T-helper 1 cell treated with Interleukin-12 subunit alpha and Interleukin-12 subunit beta and Interleukin-4 antibody, amounts not matched to agents 30 μg/mL and 1 μg/mL, for 36 hours (primary cell): ENCODE results near the gene ACP2.

Source experiments
- H3K27ac Mint-ChIP-seq: one replicate; pipeline ENCODE4 v1.8.0; 2021; ENCODE audit warnings: mild to moderate bottlenecking, mixed read lengths
- H3K27me3 Mint-ChIP-seq: one replicate; pipeline ENCODE4 v1.8.0; 2021; ENCODE audit warnings: low read depth, mixed read lengths
- H3K36me3 Mint-ChIP-seq: one replicate; pipeline ENCODE4 v1.8.0; 2021; ENCODE audit warnings: low read depth, mixed read lengths
- H3K4me1 Mint-ChIP-seq: one replicate; pipeline ENCODE4 v1.8.0; 2021; ENCODE audit warnings: low read depth, mixed read lengths
- H3K4me3 Mint-ChIP-seq: one replicate; pipeline ENCODE4 v1.8.0; 2021; ENCODE audit warnings: mild to moderate bottlenecking, moderate library complexity, mixed read lengths
- H3K9me3 Mint-ChIP-seq: one replicate; pipeline ENCODE4 v1.8.0; 2021; ENCODE audit warnings: mixed read lengths

ACP2 gene

DNA sequence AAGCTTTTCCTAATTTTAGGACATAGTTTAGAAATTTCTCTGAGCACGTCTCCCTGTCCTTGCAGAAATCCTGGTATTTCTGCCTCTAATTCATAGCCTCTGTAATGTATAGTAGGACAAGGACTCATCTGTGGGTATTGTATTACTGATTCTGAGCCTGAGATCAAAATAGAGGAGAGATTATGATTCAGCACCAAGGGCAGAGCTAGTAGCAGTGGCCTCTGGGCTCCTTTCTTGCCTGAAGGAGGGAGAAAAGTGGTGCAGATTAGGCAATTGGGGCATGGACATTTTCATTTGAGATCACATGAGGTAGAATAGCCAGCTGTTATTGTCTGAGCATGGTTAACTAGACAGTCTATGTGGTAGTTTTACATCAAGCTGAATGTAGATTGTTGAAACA lies 24.1 kb upstream of the ACP2 start:
- no peaks in the 10 kb centered on the region for H3K27me3 Mint-ChIP-seq
- H3K4me3 Mint-ChIP-seq: no peak overlapping the region
- peaks cover 44% of the 10 kb centered on the region for H3K4me1 Mint-ChIP-seq
- peaks cover 26% of the 10 kb centered on the region for H3K36me3 Mint-ChIP-seq
- no peaks in the 10 kb centered on the region for H3K9me3 Mint-ChIP-seq
- H3K27ac Mint-ChIP-seq: peak overlapping the region; percentile 58

DNA sequence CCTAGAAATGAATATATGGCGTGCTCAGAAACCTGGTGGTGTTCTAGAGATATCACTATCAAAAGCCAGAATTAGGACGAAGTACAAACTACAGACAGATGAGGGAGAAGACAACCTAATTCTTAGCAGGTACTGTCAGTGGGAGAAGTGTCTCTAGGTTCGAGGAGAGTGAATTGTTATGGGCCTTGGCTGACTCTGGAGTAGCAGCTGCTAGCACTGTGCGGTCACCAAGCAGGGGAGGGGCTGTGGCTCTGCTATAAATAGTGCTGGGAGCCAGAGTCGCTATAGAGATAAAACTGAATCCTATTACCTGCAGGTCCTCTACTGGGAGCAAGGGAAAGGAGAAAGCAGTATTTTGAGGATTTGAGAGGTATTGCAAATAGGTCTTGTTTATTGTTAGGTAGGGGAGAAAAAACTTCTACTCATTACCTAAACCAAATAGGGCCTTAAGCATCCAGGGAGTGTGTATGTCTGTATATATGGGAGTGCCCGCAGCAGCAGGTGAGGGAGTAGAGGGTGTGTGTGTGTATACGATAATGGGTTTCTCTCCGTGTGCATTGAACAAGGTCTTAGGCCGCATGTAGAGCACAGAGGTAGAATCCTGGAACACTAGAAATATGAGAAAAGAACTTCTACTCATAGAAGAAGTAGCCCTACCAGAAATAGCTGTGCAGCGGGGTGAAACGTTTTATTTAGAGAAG lies 23.5 kb upstream of the ACP2 start:
- Mint-ChIP-seq H3K4me3 (peak overlapping the region; percentile 81), H3K4me1 (peaks cover 45% of the 10 kb centered on the region), H3K27ac (peak overlapping the region; percentile 49), H3K9me3 (no peaks in the 10 kb centered on the region), H3K36me3 (peaks cover 25% of the 10 kb centered on the region), H3K27me3 (no peaks in the 10 kb centered on the region)

DNA sequence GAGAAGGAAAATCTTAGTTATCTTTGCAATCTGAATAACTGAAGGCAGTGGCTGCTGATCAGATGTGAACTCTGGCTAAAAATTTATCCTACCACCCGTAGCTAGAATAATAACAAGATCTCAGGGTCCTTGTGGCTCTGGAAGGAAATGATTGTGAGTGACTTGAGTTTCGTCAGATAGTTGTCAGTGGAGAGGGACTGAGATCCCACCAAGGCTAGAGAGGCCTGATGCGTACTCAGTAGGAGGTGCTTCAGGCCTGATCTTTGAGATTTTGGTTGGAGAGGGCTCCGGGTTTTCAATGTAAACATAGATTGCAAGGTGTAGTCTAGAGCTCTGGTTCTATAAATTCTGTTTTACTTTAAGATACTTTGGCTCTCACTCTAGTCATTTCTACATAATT lies 22.7 kb upstream of the ACP2 start:
- H3K4me1 Mint-ChIP-seq: peaks cover 45% of the 10 kb centered on the region
- peak overlapping the region; percentile 72 for H3K27ac Mint-ChIP-seq
- peaks cover 18% of the 10 kb centered on the region for H3K36me3 Mint-ChIP-seq
- no peaks in the 10 kb centered on the region for H3K27me3 Mint-ChIP-seq
- H3K4me3 Mint-ChIP-seq: peak overlapping the region; percentile 81
- H3K9me3 Mint-ChIP-seq: no peaks in the 10 kb centered on the region

DNA sequence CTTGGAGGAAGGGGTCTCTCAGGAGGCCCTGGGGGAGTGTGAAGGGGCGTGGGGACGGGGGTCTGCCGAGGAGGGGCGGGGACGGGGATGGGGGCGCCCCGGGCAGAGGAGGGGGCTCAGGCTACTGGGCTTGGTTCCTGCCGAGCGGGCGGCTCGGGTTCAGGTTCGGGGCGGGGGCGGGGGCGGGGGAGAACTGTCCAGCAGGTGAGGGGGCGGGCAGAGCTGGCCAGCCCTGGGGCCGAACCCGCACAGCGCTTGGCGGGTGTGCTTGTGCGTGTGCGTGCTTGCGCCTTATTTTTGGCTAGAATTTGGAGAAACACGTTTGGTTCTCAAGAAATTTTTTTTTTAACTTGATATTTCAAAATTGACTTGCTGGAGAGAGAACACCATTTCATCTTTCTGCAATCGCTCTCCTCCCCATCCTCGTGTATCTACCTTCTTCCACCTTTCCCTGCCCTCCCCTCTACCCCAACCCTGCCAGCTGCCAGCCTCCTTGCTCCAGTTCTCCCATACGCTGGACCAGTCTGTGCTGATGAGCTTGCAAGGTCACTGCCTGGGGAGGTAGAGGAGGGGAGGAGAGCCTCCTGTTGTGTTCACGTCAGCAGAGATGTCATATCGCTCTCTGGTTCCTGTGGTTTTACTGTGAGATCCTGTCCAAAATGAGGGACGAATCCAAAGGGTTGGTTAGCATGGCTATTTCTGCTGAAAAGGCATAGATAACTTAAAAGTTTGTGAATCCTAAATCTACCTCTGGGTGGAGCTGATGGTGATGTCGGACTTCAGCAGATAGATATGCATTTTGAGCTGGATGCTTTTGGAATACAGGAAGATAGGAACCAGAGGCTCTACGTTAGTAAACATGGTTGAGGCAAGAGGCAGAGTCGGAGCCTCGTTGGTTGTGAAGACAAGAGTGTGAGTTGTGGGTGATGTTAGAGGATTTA lies 22.0 kb upstream of the ACP2 start:
- H3K4me3 Mint-ChIP-seq: peak overlapping the region; percentile 81
- H3K9me3 Mint-ChIP-seq: no peaks in the 10 kb centered on the region
- H3K27ac Mint-ChIP-seq: peak overlapping the region; percentile 72
- peaks cover 11% of the 10 kb centered on the region for H3K36me3 Mint-ChIP-seq
- H3K27me3 Mint-ChIP-seq: no peaks in the 10 kb centered on the region
- peaks cover 43% of the 10 kb centered on the region for H3K4me1 Mint-ChIP-seq

DNA sequence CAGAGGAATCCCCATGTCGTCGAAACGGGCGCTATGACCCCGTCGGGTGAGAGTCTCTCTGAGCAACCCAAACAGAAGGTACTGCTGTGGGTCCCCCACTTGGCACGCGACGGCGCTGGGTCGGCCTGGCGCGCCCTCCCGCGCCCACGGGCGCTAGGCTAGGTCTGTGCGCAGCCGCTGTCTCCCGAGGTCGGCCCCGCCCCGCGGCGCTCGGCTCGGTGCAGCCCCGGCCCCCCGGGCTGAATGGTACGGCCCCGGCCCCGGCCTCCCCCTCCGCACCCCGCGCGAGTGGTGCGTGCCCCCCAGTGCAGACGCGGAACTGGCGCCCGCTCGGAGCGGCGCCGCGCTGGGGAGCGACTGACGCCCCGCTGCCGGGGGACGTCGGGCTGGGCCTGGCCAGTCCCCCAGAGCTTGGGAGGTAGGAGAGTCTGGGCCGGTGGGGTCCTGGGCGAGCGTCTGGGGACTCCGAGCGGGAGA lies 21.3 kb upstream of the ACP2 start, which contains the start of gene MADD:
Gene MADD (plus strand): TSS at position 305 of the 477 bp plus-strand sequence.
- Mint-ChIP-seq H3K4me3 (peak within 1 kb of the TSS; percentile 87), H3K36me3 (peaks cover 9% of the 10 kb centered on the region), H3K27ac (peak within 1 kb of the TSS; percentile 96), H3K9me3 (no peaks in the 10 kb centered on the region), H3K27me3 (no peaks in the 10 kb centered on the region), H3K4me1 (peaks cover 48% of the 10 kb centered on the region)

DNA sequence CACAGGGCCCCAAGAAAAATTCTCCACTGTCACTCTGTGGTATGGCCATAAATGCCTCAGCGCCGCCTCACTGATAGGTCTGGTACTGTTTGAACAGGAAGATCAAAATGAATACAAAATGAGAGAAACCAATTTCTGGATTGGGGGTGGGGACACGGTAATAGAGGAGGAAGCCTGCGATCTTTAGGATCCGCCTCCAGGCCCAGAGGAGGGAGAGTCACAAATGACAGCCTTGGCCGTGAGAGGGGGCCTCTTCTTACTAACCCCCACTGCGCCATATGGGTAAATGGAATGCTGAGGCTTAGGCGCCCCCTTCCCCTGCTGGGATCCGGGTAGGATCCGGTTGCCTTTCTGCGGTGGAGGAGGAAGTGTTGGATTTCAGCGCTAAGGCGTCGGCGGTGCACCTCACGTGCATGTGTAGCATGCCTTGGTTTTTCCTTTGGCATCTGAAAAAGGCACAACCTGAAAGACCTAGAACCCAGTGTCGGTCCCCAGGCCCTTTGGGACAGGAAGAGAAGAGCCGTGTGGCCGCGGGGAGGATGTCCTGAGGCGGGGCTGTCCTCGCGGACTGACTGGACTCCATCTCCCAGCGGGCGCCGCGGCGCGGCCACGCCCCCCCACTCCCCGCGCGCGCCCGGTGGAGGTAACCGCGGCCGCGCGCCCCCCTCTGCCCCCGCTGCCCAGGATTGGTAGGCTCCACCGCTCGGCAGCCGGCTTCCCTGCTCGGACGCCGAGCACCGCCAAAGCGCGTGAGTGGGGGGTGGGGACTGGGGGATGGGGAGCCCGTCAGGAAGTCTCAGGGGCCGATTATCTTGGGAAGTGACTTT lies 20.6 kb upstream of the ACP2 start:
- peak overlapping the region; percentile 96 for H3K27ac Mint-ChIP-seq
- no peaks in the 10 kb centered on the region for H3K9me3 Mint-ChIP-seq
- H3K4me1 Mint-ChIP-seq: peaks cover 44% of the 10 kb centered on the region
- peak overlapping the region; percentile 87 for H3K4me3 Mint-ChIP-seq
- no peaks in the 10 kb centered on the region for H3K27me3 Mint-ChIP-seq
- H3K36me3 Mint-ChIP-seq: peaks cover 4% of the 10 kb centered on the region

DNA sequence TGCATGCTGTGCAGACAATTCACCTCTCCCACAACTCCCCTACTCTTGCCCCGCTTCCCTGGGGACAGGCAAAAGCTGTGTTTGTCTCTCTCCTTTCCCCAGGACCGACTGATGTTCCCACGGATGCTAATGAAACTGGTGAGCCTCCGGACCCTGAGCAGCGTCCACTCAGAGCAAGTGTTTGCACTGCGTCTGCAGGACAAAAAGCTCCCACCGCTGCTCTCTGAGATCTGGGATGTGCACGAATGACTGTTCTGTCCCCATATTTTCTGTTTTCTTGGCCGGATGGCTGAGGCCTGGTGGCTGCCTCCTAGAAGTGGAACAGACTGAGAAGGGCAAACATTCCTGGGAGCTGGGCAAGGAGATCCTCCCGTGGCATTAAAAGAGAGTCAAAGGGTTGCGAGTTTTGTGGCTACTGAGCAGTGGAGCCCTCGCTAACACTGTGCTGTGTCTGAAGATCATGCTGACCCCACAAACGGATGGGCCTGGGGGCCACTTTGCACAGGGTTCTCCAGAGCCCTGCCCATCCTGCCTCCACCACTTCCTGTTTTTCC lies 19.9 kb upstream of the ACP2 start:
- Mint-ChIP-seq H3K27me3 (no peaks in the 10 kb centered on the region), H3K36me3 (peaks cover 4% of the 10 kb centered on the region), H3K4me1 (peaks cover 44% of the 10 kb centered on the region), H3K9me3 (no peaks in the 10 kb centered on the region), H3K4me3 (peak overlapping the region; percentile 87), H3K27ac (peak overlapping the region; percentile 96)

DNA sequence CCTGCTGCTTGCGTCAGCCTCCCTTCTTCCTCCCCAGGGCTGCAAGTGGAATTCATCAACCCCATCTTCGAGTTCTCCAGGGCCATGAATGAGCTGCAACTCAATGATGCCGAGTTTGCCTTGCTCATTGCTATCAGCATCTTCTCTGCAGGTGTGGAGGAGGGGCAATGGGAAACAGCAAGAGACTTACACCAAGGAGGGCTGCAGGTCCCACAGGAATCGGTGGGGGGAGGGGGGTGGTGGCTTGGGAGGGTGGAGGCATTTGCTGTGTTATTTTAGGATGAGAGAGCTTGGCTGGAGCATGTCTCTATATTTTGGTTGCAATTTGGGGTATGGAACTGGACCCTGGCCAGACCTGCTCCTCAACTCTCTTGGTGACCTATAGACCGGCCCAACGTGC lies 19.3 kb upstream of the ACP2 start:
- Mint-ChIP-seq H3K36me3 (peaks cover 4% of the 10 kb centered on the region), H3K4me1 (peaks cover 42% of the 10 kb centered on the region), H3K27ac (peak overlapping the region; percentile 96), H3K27me3 (no peaks in the 10 kb centered on the region), H3K9me3 (no peaks in the 10 kb centered on the region), H3K4me3 (no peak overlapping the region)

DNA sequence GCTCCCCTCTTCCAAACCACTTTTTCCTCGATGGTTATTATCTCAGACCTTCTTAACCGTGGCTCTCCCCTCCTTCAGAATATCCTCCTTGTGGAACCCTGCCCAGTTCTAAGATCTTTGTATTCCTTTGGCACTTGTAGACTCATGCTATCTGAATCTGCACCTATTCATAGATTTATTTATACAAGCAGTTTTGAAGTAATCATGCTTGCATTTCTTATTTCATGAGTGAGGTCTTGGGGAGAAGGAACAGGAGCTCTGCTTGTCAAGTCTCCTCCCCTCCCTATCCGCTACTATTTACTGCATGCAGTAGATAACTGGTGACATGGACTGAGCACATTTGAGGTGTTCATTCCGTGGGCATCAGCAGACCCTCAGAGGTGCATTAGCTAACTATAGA lies 15.9 kb upstream of the ACP2 start:
- H3K4me3 Mint-ChIP-seq: no peak overlapping the region

DNA sequence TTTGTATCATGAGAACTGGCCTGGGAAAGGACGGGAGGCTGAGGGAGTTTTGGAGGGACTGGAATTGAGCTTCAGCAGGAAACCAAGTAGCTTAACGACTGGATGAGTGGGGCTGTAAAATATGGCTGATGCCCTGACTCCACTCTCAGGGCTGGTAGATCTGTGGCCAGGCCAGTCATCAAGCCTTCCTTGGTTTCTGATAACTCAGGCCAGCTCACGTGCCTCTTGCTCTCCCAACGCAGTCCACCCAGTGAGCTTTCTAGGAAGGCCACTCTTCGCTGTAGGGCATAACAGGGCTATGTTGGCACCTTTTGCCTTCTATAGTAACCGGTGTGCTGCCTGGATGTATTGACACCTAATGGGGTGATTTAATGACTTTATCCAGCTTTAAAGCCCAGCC lies 15.5 kb upstream of the ACP2 start:
- Mint-ChIP-seq H3K36me3 (peaks cover 4% of the 10 kb centered on the region), H3K4me1 (peaks cover 24% of the 10 kb centered on the region), H3K27me3 (no peaks in the 10 kb centered on the region), H3K4me3 (no peak overlapping the region), H3K9me3 (no peaks in the 10 kb centered on the region), H3K27ac (no peak overlapping the region)

More for the DNA sequence above, 15.9 kb upstream of the ACP2 start:
- Mint-ChIP-seq H3K4me1 (peaks cover 22% of the 10 kb centered on the region), H3K9me3 (no peaks in the 10 kb centered on the region), H3K27ac (no peak overlapping the region), H3K27me3 (no peaks in the 10 kb centered on the region), H3K36me3 (peaks cover 4% of the 10 kb centered on the region)

DNA sequence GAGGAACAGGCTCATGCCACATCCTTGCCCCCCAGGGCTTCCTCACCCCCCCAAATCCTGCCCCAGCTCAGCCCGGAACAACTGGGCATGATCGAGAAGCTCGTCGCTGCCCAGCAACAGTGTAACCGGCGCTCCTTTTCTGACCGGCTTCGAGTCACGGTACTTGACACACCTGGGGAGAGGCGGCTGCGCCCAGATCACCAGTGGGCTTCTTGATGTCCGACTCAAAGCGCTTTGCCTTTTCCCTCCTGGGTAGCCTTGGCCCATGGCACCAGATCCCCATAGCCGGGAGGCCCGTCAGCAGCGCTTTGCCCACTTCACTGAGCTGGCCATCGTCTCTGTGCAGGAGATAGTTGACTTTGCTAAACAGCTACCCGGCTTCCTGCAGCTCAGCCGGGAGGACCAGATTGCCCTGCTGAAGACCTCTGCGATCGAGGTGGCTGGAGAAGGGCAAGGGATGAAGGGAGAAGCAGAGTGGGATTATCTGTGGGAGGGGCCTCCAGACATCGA lies 12.7 kb upstream of the ACP2 start:
- peaks cover 2% of the 10 kb centered on the region for H3K36me3 Mint-ChIP-seq
- H3K27me3 Mint-ChIP-seq: no peaks in the 10 kb centered on the region
- no peak overlapping the region for H3K4me3 Mint-ChIP-seq
- H3K9me3 Mint-ChIP-seq: no peaks in the 10 kb centered on the region
- H3K27ac Mint-ChIP-seq: no peak overlapping the region
- H3K4me1 Mint-ChIP-seq: peaks cover 13% of the 10 kb centered on the region

DNA sequence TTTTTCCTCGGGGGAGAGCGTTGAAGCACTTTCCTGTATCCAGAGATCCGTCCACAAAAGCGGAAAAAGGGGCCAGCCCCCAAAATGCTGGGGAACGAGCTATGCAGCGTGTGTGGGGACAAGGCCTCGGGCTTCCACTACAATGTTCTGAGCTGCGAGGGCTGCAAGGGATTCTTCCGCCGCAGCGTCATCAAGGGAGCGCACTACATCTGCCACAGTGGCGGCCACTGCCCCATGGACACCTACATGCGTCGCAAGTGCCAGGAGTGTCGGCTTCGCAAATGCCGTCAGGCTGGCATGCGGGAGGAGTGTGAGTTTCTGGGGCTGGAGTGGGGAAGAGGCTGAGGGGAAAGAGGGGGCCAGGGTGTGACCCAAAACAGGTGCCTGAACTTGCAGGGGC lies 11.8 kb upstream of the ACP2 start:
- Mint-ChIP-seq H3K27ac (no peak overlapping the region), H3K4me3 (no peak overlapping the region), H3K9me3 (no peaks in the 10 kb centered on the region), H3K36me3 (peaks cover 2% of the 10 kb centered on the region), H3K27me3 (no peaks in the 10 kb centered on the region), H3K4me1 (peaks cover 11% of the 10 kb centered on the region)

DNA sequence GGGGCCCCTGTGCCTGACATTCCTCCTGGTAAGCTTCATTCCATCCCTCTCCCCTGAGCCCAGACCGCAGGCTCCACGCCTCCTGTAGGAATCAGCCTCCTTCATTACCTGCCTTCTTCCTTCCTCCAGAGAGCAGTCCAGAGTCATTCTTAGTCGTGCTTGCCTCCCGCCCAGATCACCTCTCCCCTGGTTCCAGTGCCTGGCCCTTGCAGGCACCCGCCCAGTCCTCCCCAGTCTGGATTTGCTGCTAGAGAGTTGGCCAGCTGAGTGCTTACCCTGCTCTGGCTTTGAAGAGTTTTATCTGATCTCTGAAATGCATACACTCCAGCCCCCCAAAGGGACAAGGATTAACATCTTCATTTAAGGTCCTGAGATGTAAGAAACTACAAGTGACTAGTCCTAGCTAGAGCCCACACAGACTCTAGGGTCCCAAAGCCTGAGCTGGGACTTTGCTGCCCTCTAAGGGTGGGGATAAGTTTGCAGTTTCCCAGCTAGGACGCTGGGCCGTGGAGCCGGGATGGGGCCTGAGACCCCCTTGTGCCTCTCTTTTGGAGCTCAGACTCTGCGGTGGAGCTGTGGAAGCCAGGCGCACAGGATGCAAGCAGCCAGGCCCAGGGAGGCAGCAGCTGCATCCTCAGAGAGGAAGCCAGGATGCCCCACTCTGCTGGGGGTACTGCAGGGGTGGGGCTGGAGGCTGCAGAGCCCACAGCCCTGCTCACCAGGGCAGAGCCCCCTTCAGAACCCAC lies 10.8 kb upstream of the ACP2 start:
- H3K4me1 Mint-ChIP-seq: peaks cover 12% of the 10 kb centered on the region
- peak overlapping the region; percentile 46 for H3K27ac Mint-ChIP-seq
- H3K9me3 Mint-ChIP-seq: no peaks in the 10 kb centered on the region
- peaks cover under 1% of the 10 kb centered on the region for H3K36me3 Mint-ChIP-seq
- no peaks in the 10 kb centered on the region for H3K27me3 Mint-ChIP-seq
- H3K4me3 Mint-ChIP-seq: no peak overlapping the region
